Activated gamma-delta T cell treated with anti-CD3 and anti-CD28 coated beads, Interleukin-2, amount 50 U/mL, for 16 hours (primary cell): ENCODE data around the gene ADSS1.

ENCODE experiments used
- DNase-seq: peaks from one replicate; pipeline ENCODE4 v3.0.0-alpha.2; 2020; ENCODE audit warnings: low read depth

ADSS1 gene

DNA sequence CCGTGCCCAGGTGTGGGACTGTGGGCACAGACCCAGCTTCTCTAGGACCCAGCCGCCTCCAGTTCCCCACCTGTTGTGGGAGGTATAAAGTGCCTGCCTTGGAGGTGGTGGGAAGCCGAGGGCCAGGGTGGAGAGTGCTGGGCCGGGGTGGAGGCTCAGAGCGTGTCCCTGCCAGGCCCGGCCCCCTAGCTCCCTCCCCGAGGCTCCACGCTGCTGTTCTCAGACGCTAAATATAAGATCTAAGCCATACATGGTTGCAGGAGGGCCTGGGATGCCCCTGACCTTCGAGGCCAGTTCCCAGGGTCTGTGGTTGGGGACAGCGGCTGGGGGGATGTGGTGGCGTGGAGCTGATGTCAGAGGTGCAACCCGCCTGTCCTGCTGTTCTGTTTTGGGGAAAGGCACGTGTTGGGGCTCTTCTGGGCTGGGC is 23.8 kb upstream of the ADSS1 start:
- DNase-seq: no peak

DNA sequence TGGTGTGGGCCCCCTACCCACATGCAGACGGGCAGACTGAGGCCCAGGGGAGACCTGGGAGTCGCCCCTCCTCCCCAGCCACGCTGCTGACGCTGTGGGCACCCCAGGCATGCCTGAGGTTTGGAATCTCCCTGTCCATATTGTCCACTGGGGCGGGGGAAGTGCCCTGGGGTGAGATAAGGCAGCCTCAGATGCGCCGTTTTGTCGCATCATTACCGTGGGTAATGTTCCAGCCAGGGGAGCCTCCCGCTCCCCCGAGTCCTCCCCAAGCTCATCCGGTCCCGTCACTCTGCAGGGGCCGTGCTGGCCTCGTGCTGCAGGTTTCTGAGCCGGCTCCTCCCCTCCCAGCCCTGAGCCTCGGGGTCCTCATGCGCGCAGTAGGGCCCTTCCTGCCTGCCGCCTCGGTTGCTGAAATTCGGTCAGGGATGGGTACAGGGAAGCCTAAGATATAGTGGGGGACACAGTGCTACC is 23.2 kb upstream of the ADSS1 start:
- DNase-seq: no peak

GRCh38 chr14:104701383-104702076 is 22.5 kb upstream of the ADSS1 start:
- no peak for DNase-seq

DNA sequence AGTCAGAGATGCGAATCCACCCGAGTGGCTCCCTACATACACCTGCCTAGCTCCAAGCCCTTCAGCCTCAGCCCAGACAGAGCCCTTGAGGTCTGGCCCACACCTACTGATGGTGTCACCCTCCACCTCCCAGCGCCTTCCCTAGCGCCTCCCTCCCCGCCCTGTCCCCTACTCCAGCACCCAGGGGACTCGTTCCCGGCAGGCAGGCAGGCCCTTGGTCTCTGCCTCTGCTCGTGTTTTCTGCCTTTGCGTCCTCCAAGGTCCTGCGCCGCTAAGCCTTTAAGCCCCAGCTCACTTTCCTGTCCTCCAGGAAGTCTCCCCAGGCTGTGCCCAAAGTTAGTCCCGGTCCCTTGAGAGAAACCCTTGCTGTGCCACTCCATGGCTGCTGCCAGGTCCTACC is 21.9 kb upstream of the ADSS1 start:
- no peak for DNase-seq

DNA sequence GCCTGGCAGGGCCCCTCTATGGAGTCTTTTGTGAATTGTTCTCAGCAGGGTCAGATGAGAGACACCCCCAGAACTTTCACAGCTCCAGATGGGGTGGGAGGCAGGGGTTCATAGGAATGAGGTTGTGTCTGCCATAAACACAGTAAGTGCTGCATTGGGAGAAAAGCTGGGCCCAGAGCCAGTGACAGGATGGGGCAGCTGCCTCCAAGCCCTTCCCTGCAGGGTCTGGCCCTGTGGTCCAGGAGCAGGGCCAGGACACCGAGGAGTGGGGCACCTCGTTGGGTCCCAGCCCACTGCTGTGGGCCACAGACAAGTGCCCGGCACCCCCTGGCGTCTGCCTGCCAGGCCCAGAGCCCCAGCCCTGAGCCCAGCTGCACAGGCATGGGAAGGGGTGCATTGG is 21.4 kb upstream of the ADSS1 start:
- DNase-seq: no peak

GRCh38 chr14:104703269-104703668 is 20.8 kb upstream of the ADSS1 start:
- no peak for DNase-seq

DNA sequence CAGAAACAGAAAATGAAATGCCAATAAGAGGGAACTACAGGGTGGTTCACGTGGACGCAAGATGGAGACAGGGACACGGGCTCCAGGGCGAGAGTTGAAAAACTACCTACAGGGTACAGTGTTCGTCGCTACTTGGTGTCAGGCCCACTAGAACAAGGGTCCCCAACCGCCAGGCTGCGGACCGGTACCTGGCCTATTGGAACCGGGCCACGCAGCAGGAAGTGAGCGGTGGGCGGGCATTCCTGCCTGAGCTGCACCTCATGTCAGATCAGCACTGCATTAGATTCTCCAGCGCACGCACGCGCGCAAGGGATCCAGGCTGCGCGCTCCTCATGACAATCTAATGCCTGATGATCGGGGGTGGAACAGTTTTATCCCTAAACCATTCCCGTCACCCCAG is 19.8 kb upstream of the ADSS1 start:
- DNase-seq: no peak

GRCh38 chr14:104705340-104706047 is 18.5 kb upstream of the ADSS1 start:
- DNase-seq: no peak

GRCh38 chr14:104706733-104707607 is 17.1 kb upstream of the ADSS1 start:
- DNase-seq: no peak

DNA sequence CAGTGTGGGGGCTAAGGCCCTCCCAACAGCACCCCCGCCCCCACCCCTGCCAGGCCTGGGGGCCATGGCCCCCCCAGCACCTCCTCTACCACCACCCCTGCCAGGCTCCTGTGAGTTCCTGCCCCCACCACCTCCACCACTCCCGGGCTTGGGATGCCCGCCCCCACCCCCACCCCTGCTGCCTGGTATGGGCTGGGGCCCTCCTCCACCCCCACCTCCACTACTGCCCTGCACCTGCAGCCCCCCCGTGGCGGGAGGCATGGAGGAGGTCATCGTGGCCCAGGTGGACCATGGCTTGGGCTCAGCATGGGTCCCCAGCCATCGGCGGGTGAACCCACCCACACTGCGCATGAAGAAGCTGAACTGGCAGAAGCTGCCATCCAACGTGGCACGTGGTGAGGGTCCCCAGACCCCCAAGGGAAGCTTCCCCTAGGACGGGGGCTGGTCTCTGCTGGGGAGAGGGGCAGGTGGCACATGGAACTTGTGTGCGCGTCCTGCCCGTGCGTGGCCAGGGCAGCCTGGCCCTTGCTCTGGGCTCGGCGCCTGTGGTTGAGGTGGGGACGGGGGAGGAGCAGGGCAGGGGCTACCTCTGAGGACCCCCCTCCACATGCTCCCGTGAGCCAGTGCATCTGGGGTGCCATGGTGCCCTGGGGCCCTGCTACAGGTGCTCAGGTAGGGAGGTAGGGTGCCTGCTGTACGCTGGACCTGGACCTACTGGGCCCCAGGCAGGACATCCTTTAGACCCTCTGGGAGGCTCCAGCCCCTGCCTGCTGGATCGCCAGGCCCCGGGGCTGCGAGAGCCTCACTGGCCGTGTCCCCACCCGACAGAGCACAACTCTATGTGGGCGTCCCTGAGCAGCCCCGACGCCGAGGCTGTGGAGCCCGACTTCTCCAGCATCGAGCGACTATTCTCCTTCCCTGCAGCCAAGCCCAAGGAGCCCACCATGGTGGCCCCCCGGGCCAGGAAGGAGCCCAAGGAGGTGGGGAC is 16.1 kb upstream of the ADSS1 start:
- DNase-seq: no peak

- peak; percentile 51 for DNase-seq
These were observed 15.3 kb upstream of the ADSS1 start for GRCh38 chr14:104708606-104709268.

- DNase-seq: no peak
These were observed 14.5 kb upstream of the ADSS1 start for GRCh38 chr14:104709387-104710039.

DNA sequence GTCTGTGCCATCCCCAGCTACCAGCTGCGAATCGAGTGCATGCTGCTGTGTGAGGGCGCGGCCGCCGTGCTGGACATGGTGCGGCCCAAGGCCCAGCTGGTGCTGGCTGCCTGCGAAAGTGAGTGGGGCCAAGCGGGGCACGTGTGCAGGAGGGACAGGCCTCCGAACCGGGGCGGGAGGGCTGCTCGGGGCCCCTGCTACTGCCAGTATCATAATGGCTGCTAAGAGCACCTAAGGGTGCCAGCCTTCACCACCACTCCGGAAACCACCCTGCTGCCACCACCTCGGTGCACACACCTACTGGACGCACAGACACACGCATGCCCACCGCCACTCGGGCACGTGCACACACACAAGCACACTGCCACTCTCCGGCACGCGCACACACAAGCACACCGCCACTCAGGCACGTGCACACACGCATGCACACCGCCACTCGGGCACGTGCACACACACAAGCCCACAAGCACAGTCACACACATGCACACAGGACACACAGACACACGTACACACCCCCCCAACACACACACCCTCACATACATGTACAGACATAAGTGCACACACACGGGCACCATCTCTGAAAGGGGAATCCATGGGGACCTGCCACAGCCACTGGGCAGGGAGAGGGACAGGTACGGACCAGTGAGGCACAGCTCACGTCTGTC is 13.8 kb upstream of the ADSS1 start:
- DNase-seq: no peak

GRCh38 chr14:104712881-104713734 is 10.9 kb upstream of the ADSS1 start:
- no peak for DNase-seq

DNA sequence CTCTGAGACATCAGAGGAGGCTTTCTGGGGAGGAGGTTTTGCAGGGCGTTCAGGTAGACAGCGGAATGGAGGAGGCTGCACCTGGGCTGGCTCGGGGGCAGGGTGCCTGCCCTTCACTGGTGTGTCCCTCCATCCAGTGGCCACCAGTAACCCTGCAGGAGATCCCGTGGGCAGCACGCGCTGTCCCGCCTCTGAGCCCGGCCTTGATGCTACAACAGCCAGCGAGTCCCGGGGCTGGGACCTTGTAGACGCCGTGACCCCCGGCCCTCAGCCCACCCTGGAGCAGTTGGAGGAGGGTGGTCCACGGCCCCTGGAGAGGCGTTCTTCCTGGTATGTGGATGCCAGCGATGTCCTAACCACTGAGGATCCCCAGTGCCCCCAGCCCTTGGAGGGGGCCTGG is 10.0 kb upstream of the ADSS1 start:
- DNase-seq: no peak

GRCh38 chr14:104714681-104715080 is 9.3 kb upstream of the ADSS1 start:
- DNase-seq: no peak

DNA sequence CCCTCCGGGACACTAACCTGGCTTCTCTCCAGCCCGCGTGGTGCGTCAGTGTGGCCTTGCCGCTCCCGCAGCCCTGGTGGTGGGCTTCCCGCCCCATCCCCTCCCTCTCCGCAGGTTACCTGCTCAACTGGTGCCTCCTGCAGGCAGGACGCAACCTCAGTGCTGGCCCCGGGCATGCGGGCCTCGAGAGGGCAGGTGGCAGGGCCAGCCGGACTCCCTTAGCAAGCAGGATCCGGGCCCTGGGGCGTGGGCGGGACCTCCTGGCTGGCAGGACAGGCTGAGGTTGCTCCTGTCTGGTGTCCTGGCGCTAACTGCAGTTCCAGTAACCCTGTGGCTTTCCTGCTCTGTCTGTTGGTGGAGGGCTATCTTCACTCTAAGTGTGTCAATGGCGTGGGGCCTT is 8.6 kb upstream of the ADSS1 start:
- no peak for DNase-seq

- DNase-seq: no peak
These were observed 8.2 kb upstream of the ADSS1 start for GRCh38 chr14:104715871-104716270.

DNA sequence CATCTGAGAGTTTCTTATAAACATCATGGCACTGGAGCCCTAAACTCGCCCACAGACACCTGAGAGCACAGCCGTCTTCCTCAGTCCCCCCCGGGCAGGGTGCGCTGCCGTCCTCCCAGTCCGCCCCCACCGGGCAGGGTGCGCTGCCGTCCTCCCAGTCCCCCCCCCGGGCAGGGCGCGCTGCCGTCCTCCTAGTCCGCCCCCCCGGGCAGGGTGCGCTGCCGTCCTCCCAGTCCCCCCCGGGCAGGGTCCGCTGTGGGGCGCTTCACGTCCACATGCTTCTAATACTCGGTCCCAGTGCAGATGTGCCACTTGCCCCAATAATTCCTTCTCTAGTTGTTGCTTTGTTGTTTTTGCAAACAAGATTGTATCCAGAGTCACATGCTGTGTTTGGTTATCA is 6.9 kb upstream of the ADSS1 start:
- DNase-seq: no peak
